ENCODE results near the gene CACNA1C. TPM values are rescaled to one million over a fixed set of nuclear protein-coding genes. Genes with fewer than 3 reads are reported as not detected.

CACNA1C gene
- total RNA-seq, 1 donor = 16.6 TPM

DNA sequence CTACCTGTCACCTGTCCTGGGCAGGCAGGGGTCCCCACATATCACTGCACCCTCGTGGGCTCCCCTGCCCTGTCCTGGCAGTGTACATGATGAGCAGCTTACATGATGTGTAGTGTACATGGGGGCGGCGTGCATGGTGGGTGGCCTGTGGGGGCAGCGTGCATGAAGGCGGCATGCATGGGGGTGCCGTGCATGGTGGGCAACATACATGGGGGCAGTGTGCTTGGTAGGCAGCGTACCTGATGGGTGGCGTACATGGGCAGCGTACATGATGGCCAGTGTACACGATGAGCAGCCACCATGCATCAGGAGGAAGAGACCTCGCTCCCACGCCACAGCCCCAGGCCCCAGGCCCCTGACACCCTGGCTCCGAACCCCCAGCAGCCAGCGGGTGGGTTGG is 266.3 kb downstream of the CACNA1C start:
- DNase-seq (ENCODE audit: low read depth) = no peak

GRCh38 chr12:2319737-2320506 is 267.1 kb downstream of the CACNA1C start:
- TF ChIP-seq, protein P1, sequence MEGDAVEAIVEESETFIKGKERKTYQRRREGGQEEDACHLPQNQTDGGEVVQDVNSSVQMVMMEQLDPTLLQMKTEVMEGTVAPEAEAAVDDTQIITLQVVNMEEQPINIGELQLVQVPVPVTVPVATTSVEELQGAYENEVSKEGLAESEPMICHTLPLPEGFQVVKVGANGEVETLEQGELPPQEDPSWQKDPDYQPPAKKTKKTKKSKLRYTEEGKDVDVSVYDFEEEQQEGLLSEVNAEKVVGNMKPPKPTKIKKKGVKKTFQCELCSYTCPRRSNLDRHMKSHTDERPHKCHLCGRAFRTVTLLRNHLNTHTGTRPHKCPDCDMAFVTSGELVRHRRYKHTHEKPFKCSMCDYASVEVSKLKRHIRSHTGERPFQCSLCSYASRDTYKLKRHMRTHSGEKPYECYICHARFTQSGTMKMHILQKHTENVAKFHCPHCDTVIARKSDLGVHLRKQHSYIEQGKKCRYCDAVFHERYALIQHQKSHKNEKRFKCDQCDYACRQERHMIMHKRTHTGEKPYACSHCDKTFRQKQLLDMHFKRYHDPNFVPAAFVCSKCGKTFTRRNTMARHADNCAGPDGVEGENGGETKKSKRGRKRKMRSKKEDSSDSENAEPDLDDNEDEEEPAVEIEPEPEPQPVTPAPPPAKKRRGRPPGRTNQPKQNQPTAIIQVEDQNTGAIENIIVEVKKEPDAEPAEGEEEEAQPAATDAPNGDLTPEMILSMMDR (IDR thresholded peaks at IDR 0.05; ENCODE audit: insufficient read depth, low read length) = no peak
- peak; percentile 65 for DNase-seq (ENCODE audit: low read depth)
- no peak overlapping the region for H3K4me3 ChIP-seq (ENCODE audit: low read depth, low read length)

More for the DNA sequence above, 266.3 kb downstream of the CACNA1C start:
- no peak overlapping the region for H3K4me3 ChIP-seq (ENCODE audit: low read depth, low read length)
- TF ChIP-seq, protein P1 (IDR thresholded peaks at IDR 0.05; ENCODE audit: insufficient read depth, low read length) = no peak

GRCh38 chr12:2320841-2321240 is 268.1 kb downstream of the CACNA1C start:
- H3K4me3 ChIP-seq (ENCODE audit: low read depth, low read length) = no peak overlapping the region
- DNase-seq (ENCODE audit: low read depth) = no peak
- TF ChIP-seq, protein P1 (IDR thresholded peaks at IDR 0.05; ENCODE audit: insufficient read depth, low read length) = no peak

DNA sequence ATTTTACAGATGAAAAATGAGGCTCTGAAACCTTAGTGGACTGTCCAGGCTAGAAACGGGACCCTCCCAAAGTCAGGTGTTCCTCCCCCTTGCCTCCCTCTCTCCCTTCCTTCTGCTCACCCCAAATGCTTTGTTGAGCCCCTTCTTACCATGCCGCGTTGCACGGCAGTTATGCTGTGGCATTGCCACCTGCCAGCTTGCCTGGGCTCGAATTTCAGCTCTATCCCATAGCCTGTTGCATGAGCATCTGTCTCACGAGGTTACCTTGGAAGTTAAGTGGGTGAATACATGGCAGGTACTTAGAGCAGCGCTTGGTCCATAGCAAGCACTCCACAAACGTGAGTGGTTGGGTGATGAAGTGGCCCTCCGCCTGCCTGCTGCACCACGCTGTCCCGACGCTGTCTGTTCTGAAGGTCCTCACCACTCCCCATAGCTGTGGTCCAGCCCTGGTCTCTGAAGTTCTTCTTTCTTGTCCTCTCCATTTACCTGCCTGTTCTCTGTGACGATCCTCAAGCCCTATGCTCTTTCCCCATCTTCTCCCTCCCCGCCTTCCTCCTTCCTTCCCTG is 269.9 kb downstream of the CACNA1C start:
- TF ChIP-seq, protein P1 (IDR thresholded peaks at IDR 0.05; ENCODE audit: insufficient read depth, low read length) = no peak
- no peak for DNase-seq (ENCODE audit: low read depth)
- H3K4me3 ChIP-seq (ENCODE audit: low read depth, low read length) = no peak overlapping the region

DNA sequence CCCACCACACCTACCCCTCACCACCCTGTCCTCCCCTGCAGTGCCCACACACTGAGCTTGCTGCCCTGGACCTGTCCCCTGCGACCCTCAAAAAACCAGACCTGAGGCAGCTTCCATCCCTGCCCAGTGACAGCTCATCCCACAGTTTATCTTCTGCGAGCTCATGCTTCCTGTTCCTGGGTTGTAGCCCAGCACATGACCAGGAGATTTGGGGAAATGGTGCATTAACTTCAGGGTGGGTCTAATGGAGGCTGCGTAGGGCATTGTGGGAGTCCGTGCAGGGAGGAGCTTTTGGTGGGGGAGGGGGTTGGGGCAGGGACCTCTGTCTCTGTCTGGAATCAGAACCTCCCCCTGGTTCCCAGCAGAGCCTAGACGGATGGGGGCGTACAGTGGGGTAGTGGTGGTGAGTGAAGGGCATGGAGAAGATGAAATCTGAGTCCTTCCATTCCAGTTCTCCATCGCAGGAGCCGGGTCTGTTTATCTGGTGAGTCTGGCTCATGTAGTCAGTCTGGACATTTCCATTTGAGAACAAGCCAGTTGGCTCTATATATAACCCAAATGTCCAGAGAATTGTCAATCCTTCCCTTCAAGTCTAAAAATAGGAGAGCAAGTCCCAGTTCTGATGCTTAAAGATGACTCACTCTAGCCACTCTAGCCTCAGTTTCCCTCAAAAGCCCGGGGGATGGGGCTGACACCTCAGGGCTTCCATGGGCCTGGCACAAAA is 270.9 kb downstream of the CACNA1C start:
- peak; percentile 68 for DNase-seq (ENCODE audit: low read depth)
- TF ChIP-seq, protein P1 (IDR thresholded peaks at IDR 0.05; ENCODE audit: insufficient read depth, low read length) = no peak
- H3K4me3 ChIP-seq (ENCODE audit: low read depth, low read length) = no peak overlapping the region

GRCh38 chr12:2324387-2324786 is 271.6 kb downstream of the CACNA1C start:
- no peak overlapping the region for H3K4me3 ChIP-seq (ENCODE audit: low read depth, low read length)
- DNase-seq (ENCODE audit: low read depth) = no peak
- TF ChIP-seq, protein P1 (IDR thresholded peaks at IDR 0.05; ENCODE audit: insufficient read depth, low read length) = no peak

All from fibroblast of the aortic adventitia (primary cell).